WTC11 (cell line): ENCODE data around the gene TMEM185B. TPM values are rescaled to one million over a fixed set of nuclear protein-coding genes. Genes with fewer than 3 reads are reported as not detected.

Source experiments
- ATAC-seq: fragments of 200-7000 bp; cut with Tn5 transposase; 2 replicates; pipeline ENCODE4 v1.10.0; 2021; ENCODE audit warnings: mild to moderate bottlenecking, moderate library complexity
- CTCF ChIA-PET: fragments of 300-600 bp; sonication (Branson Sonifier 250); formaldehyde crosslinking; loops from one replicate; lab custom pipeline; 2021; ENCODE audit warnings: antibody characterized with exemption; lab: Charles Lee
- POLR2A ChIA-PET: fragments of 350-600 bp; sonication (Branson Sonifier 250); formaldehyde crosslinking; loops from one replicate; lab custom pipeline; 2021; ENCODE audit warnings: antibody characterized with exemption; lab: Charles Lee
- DNase-seq: peaks from one replicate; pipeline ENCODE4 v3.0.0; 2021; ENCODE audit warnings: low spot score
- H3K27ac Mint-ChIP-seq: 2 replicates; pipeline ENCODE4 v1.8.0; 2021; ENCODE audit warnings: mixed read lengths
- H3K27me3 Mint-ChIP-seq: 2 replicates; pipeline ENCODE4 v1.8.0; 2021; ENCODE audit warnings: low read depth, mild to moderate bottlenecking, moderate library complexity, mixed read lengths
- H3K36me3 Mint-ChIP-seq: 2 replicates; pipeline ENCODE4 v1.8.0; 2021; ENCODE audit warnings: mixed read lengths
- H3K4me1 Mint-ChIP-seq: 2 replicates; pipeline ENCODE4 v1.8.0; 2022; ENCODE audit warnings: mixed read lengths
- H3K4me3 Mint-ChIP-seq: 2 replicates; pipeline ENCODE4 v1.8.0; 2021; ENCODE audit warnings: mild to moderate bottlenecking, moderate library complexity, mixed read lengths
- H3K9me3 Mint-ChIP-seq: 2 replicates; pipeline ENCODE4 v1.8.0; 2021; ENCODE audit warnings: mixed read lengths
- AR ChIP-seq: fragments of 250-450 bp; sonication (Bioruptor Pico); IDR thresholded peaks from 2 replicates; pipeline ENCODE4 v1.9.0; 2021; ENCODE audit warnings: mild to moderate bottlenecking
- CBFB ChIP-seq: sonication (generic); formaldehyde crosslinking; IDR thresholded peaks from 2 replicates; pipeline ENCODE4 v1.8.1; 2022; ENCODE audit warnings: mild to moderate bottlenecking, low read depth, missing genetic modification reagents
- EMX1 ChIP-seq: fragments of 250-450 bp; sonication (Bioruptor Pico); IDR thresholded peaks from 2 replicates; pipeline ENCODE4 v1.8.0; 2021; ENCODE audit warnings: mild to moderate bottlenecking
- ETV6 ChIP-seq: sonication (generic); formaldehyde crosslinking; IDR thresholded peaks from 2 replicates; pipeline ENCODE4 v1.8.1; 2022; ENCODE audit warnings: mild to moderate bottlenecking, missing genetic modification reagents
- FOXP1 ChIP-seq: sonication (generic); formaldehyde crosslinking; IDR thresholded peaks from 2 replicates; pipeline ENCODE4 v1.8.0; 2022; ENCODE audit warnings: missing genetic modification reagents, mild to moderate bottlenecking, moderate library complexity, borderline replicate concordance
- GTF2I ChIP-seq: fragments of 250-450 bp; sonication (Bioruptor Pico); conservative IDR thresholded peaks from 2 replicates; pipeline ENCODE4 v1.4.0; 2021; ENCODE audit warnings: mild to moderate bottlenecking
- HMGA2 ChIP-seq: fragments of 250-450 bp; sonication (Bioruptor Pico); IDR thresholded peaks from 2 replicates; pipeline ENCODE4 v1.4.0; 2021; ENCODE audit warnings: mild to moderate bottlenecking, moderate library complexity
- IRF2 ChIP-seq: sonication (generic); formaldehyde crosslinking; IDR thresholded peaks from 2 replicates; pipeline ENCODE4 v1.8.0; 2022; ENCODE audit warnings: low read depth, missing genetic modification reagents, borderline replicate concordance
- NFYB ChIP-seq: sonication (generic); formaldehyde crosslinking; conservative IDR thresholded peaks from 2 replicates; pipeline ENCODE4 v1.8.0; 2022; ENCODE audit warnings: low read depth, missing genetic modification reagents
- NR3C1 ChIP-seq: sonication (generic); formaldehyde crosslinking; conservative IDR thresholded peaks from 2 replicates; pipeline ENCODE4 v1.8.1; 2023; ENCODE audit warnings: low read depth, mild to moderate bottlenecking, missing genetic modification reagents
- RORB ChIP-seq: fragments of 250-450 bp; sonication (Bioruptor Pico); IDR thresholded peaks from 2 replicates; pipeline ENCODE4 v1.9.0; 2021; ENCODE audit warnings: mild to moderate bottlenecking
- TCF7 ChIP-seq: sonication (generic); formaldehyde crosslinking; IDR thresholded peaks from 2 replicates; pipeline ENCODE4 v1.8.0; 2022; ENCODE audit warnings: mild to moderate bottlenecking, low read depth, missing genetic modification reagents, moderate library complexity
- ZBTB43 ChIP-seq: sonication (generic); formaldehyde crosslinking; IDR thresholded peaks from 2 replicates; pipeline ENCODE4 v1.8.1; 2023; ENCODE audit warnings: mild to moderate bottlenecking, missing genetic modification reagents
- ZNF121 ChIP-seq: sonication (generic); formaldehyde crosslinking; IDR thresholded peaks from 2 replicates; pipeline ENCODE4 v1.8.0; 2023; ENCODE audit warnings: missing genetic modification reagents
- ZNF219 ChIP-seq: sonication (generic); formaldehyde crosslinking; IDR thresholded peaks from 2 replicates; pipeline ENCODE4 v1.8.0; 2023; ENCODE audit warnings: missing genetic modification reagents, mild to moderate bottlenecking, borderline replicate concordance
- ZNF263 ChIP-seq: sonication (generic); formaldehyde crosslinking; IDR thresholded peaks from 2 replicates; pipeline ENCODE4 v1.8.1; 2022; ENCODE audit warnings: low read depth, mild to moderate bottlenecking, moderate library complexity, missing genetic modification reagents
- ZSCAN18 ChIP-seq: fragments of 250-450 bp; sonication (Bioruptor Pico); IDR thresholded peaks from 2 replicates; pipeline ENCODE4 v2.1.2; 2022; ENCODE audit warnings: mild to moderate bottlenecking, moderate library complexity
- total RNA-seq: library from RNA; stranded (reverse); gene quantifications from 3 replicates; pipeline ENCODE4 v1.2.3, GENCODE V29; 2021
- TF ChIP-seq, protein P1 (sequence below): sonication (generic); formaldehyde crosslinking; IDR thresholded peaks from 2 replicates; pipeline ENCODE4 v1.8.0; 2022; ENCODE audit warnings: missing genetic modification reagents
- TF ChIP-seq, protein P2 (sequence below): fragments of 250-450 bp; sonication (Bioruptor Pico); IDR thresholded peaks from 2 replicates; pipeline ENCODE4 v1.9.0; 2021; ENCODE audit warnings: moderate library complexity, mild to moderate bottlenecking, inconsistent platforms, borderline replicate concordance
- TF ChIP-seq, protein P3 (sequence below): sonication (generic); formaldehyde crosslinking; IDR thresholded peaks from 2 replicates; pipeline ENCODE4 v1.8.0; 2023; ENCODE audit warnings: missing genetic modification reagents

TMEM185B gene
- total RNA-seq, 1 experiment from 2014 or later, result 9.9 TPM

DNA sequence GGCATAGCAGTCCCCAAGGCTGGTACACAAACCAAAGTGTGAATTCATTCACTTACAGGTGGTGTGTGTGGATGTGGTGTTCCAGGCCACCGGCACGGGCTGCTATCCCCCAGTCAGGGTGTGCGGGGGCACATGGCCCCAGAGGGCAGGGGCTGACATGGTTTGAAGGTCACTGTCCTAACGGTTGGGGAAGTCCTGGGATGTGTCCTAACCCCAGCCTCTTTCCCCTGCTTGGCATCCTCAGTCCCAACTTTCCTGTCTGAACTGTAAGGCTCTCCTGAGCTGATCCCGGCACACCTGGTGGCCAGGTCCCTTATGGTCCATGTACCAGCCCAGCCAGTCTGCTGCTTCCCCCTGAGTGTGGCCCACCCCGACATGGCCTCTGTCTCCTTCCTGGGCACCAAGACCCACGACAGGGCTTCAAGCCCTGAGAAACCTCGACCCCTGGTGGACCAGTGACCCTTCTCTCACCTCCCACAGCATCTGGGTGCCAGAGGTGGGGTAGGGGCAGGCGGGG is 2.4 kb upstream of the TMEM185B start:
- TF ChIP-seq CBFB (CRISPR knock-in tag) (no peak), TCF7 (CRISPR knock-in tag) (no peak), ZBTB43 (CRISPR knock-in tag) (no peak), RORB (CRISPR knock-in tag) (no peak), EMX1 (CRISPR knock-in tag) (no peak), ETV6 (CRISPR knock-in tag) (no peak), GTF2I (CRISPR knock-in tag) (no peak), ZNF263 (CRISPR knock-in tag) (no peak), NFYB (CRISPR knock-in tag) (no peak)
- TF ChIP-seq, protein P1, sequence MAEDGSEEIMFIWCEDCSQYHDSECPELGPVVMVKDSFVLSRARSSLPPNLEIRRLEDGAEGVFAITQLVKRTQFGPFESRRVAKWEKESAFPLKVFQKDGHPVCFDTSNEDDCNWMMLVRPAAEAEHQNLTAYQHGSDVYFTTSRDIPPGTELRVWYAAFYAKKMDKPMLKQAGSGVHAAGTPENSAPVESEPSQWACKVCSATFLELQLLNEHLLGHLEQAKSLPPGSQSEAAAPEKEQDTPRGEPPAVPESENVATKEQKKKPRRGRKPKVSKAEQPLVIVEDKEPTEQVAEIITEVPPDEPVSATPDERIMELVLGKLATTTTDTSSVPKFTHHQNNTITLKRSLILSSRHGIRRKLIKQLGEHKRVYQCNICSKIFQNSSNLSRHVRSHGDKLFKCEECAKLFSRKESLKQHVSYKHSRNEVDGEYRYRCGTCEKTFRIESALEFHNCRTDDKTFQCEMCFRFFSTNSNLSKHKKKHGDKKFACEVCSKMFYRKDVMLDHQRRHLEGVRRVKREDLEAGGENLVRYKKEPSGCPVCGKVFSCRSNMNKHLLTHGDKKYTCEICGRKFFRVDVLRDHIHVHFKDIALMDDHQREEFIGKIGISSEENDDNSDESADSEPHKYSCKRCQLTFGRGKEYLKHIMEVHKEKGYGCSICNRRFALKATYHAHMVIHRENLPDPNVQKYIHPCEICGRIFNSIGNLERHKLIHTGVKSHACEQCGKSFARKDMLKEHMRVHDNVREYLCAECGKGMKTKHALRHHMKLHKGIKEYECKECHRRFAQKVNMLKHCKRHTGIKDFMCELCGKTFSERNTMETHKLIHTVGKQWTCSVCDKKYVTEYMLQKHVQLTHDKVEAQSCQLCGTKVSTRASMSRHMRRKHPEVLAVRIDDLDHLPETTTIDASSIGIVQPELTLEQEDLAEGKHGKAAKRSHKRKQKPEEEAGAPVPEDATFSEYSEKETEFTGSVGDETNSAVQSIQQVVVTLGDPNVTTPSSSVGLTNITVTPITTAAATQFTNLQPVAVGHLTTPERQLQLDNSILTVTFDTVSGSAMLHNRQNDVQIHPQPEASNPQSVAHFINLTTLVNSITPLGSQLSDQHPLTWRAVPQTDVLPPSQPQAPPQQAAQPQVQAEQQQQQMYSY (CRISPR knock-in tag), result no peak
- TF ChIP-seq, protein P2, sequence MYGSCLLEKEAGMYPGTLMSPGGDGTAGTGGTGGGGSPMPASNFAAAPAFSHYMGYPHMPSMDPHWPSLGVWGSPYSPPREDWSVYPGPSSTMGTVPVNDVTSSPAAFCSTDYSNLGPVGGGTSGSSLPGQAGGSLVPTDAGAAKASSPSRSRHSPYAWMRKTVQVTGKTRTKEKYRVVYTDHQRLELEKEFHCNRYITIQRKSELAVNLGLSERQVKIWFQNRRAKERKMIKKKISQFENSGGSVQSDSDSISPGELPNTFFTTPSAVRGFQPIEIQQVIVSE, result no peak
- DNase-seq, result no peak
- CTCF ChIA-PET, result interaction anchor here (1.4 to 1.5 kb wide), 2 partner anchors 20 to 88 kb away, joined by 3 to 4 read pairs; no protein-coding TSS in a partner anchor
- H3K36me3 Mint-ChIP-seq, result peaks cover 19% of the 10 kb centered on the region
- no peak overlapping the region for H3K4me3 Mint-ChIP-seq
- no peak overlapping the region for H3K27ac Mint-ChIP-seq
- peaks cover 11% of the 10 kb centered on the region for H3K4me1 Mint-ChIP-seq
- no peak for ATAC-seq
- POLR2A ChIA-PET, result no interaction called here
- peaks cover 56% of the 10 kb centered on the region for H3K27me3 Mint-ChIP-seq
- H3K9me3 Mint-ChIP-seq, result peaks cover 11% of the 10 kb centered on the region

DNA sequence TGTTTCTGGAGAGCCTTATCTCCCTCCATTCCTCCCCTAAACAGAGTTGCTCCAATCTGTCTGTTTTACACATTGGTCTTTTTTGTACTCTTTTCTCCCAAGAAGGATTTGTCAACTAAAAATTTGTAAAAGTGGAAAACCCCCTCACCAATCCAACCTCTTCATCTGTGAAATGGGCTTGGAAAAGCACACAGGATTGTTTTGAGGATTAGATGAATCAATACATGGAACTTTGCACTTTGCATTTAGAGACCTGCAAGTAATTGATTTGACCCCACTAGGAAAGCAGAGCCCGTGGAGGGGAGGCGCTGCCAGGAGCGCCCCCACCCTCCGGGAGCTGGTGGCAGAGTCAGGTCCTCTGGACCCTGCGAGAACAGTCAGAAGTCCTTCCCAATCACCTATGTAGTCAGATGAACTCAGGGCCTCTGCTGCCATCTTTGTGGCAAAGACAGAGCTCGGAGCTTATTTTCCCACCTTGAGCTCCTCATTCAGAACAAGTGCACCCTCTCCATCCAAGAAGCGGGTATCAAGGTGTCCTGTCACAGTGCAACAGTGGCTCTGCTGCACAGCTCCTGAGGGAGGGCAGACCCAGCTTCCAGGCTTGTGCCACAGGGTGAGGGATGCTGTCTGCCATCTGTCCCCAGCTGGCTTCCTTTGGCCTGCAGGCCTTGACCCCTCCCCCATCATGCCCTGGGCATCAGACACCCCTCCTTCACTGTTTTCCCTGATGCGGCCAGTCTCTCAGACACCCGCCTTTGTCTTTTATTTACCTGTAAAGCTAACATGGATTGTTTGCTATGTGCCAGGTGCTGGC is 1.7 kb upstream of the TMEM185B start:
- DNase-seq, result no peak
- Mint-ChIP-seq H3K27me3 (peaks cover 56% of the 10 kb centered on the region), H3K9me3 (peaks cover 11% of the 10 kb centered on the region), H3K27ac (no peak overlapping the region), H3K36me3 (peaks cover 22% of the 10 kb centered on the region), H3K4me3 (no peak overlapping the region), H3K4me1 (peaks cover 11% of the 10 kb centered on the region)
- ChIA-PET POLR2A (no interaction called here), CTCF (interaction anchor here (1.4 to 1.5 kb wide), 2 partner anchors 19 to 88 kb away, joined by 3 to 4 read pairs; no protein-coding TSS in a partner anchor)
- no peak for ATAC-seq
- TF ChIP-seq HMGA2 (CRISPR knock-in tag) (no peak), IRF2 (CRISPR knock-in tag) (no peak), EMX1 (CRISPR knock-in tag) (no peak), NR3C1 (CRISPR knock-in tag) (no peak)

DNA sequence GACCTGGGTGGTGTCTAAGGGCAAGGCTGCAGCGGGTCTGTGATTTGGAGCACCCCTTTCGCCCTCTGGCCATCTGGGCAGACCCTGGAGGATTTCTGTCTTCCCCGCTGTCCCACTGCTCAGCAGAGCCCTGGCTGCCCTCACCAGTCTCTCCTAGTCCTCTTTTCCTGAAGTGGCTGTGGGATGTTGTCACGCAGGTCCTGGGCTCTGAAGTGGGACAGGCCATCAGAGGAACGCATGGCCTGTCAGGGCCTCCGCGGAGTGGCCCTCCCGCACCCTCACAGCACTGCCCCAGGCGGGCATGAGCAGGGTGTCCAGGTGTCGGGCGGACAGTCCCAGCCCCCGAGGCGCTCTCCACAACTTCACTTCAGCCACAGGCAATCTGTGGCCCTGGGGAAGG is 1.1 kb upstream of the TMEM185B start:
- peaks cover 56% of the 10 kb centered on the region for H3K27me3 Mint-ChIP-seq
- ChIA-PET CTCF (interaction anchor here (1.4 to 1.5 kb wide), 2 partner anchors 18 to 89 kb away, joined by 3 to 4 read pairs; no protein-coding TSS in a partner anchor), POLR2A (interaction anchor here (1.0 kb wide), 1 partner anchor 28 kb away, joined by 3 read pairs; the partner anchor contains the start of gene RALB)
- peaks cover 11% of the 10 kb centered on the region for H3K4me1 Mint-ChIP-seq
- peak overlapping the region; percentile 65 for H3K4me3 Mint-ChIP-seq
- no peak overlapping the region for H3K27ac Mint-ChIP-seq
- ATAC-seq (no peak), DNase-seq (no peak)
- peaks cover 22% of the 10 kb centered on the region for H3K36me3 Mint-ChIP-seq
- peaks cover 11% of the 10 kb centered on the region for H3K9me3 Mint-ChIP-seq
- TF ChIP-seq AR (CRISPR knock-in tag) (no peak), FOXP1 (CRISPR knock-in tag) (no peak), ZSCAN18 (no peak), ZNF219 (CRISPR knock-in tag) (no peak), ZNF121 (no peak), NFYB (CRISPR knock-in tag) (no peak), RORB (CRISPR knock-in tag) (no peak), NR3C1 (CRISPR knock-in tag) (no peak)
- TF ChIP-seq, protein P3, sequence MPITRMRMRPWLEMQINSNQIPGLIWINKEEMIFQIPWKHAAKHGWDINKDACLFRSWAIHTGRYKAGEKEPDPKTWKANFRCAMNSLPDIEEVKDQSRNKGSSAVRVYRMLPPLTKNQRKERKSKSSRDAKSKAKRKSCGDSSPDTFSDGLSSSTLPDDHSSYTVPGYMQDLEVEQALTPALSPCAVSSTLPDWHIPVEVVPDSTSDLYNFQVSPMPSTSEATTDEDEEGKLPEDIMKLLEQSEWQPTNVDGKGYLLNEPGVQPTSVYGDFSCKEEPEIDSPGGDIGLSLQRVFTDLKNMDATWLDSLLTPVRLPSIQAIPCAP (CRISPR knock-in tag), result no peak
